WTC11 (cell line): ENCODE data around the gene CDKN2B.

ENCODE experiments used
- CTCF ChIP-seq: fragments of 200-600 bp; IDR thresholded peaks from 2 replicates; pipeline ENCODE4 v1.8.0; 2022; ENCODE audit warnings: antibody characterized with exemption
- MYBL2 ChIP-seq: sonication (generic); formaldehyde crosslinking; IDR thresholded peaks from 2 replicates; pipeline ENCODE4 v1.8.1; 2023; ENCODE audit warnings: mild to moderate bottlenecking, moderate library complexity, missing genetic modification reagents
- NR1H2 ChIP-seq: sonication (generic); formaldehyde crosslinking; IDR thresholded peaks from 2 replicates; pipeline ENCODE4 v1.9.0; 2021; ENCODE audit warnings: mild to moderate bottlenecking, moderate library complexity, missing genetic modification reagents
- PREB ChIP-seq: sonication (generic); formaldehyde crosslinking; IDR thresholded peaks from 2 replicates; pipeline ENCODE4 v1.8.1; 2022; ENCODE audit warnings: mild to moderate bottlenecking, missing genetic modification reagents, moderate library complexity, borderline replicate concordance
- TEAD1 ChIP-seq: sonication (generic); formaldehyde crosslinking; IDR thresholded peaks from 2 replicates; pipeline ENCODE4 v1.8.0; 2022; ENCODE audit warnings: mild to moderate bottlenecking, missing genetic modification reagents
- ZNF232 ChIP-seq: sonication (generic); formaldehyde crosslinking; IDR thresholded peaks from 2 replicates; pipeline ENCODE4 v1.8.0; 2022; ENCODE audit warnings: mild to moderate bottlenecking, missing genetic modification reagents
- ZNF396 ChIP-seq: fragments of 250-450 bp; sonication (Bioruptor Pico); IDR thresholded peaks from 2 replicates; pipeline ENCODE4 v1.8.0; 2021; ENCODE audit warnings: mild to moderate bottlenecking, moderate library complexity, borderline replicate concordance
- ZSCAN18 ChIP-seq: fragments of 250-450 bp; sonication (Bioruptor Pico); IDR thresholded peaks from 2 replicates; pipeline ENCODE4 v2.1.2; 2022; ENCODE audit warnings: mild to moderate bottlenecking, moderate library complexity
- TF ChIP-seq, protein P1 (sequence below): sonication (generic); formaldehyde crosslinking; IDR thresholded peaks from 2 replicates; pipeline ENCODE4 v1.8.1; 2022; ENCODE audit warnings: mild to moderate bottlenecking, moderate library complexity, missing genetic modification reagents
- TF ChIP-seq, protein P2 (sequence below): sonication (generic); formaldehyde crosslinking; IDR thresholded peaks from 2 replicates; pipeline ENCODE4 v1.8.1; 2023; ENCODE audit warnings: mild to moderate bottlenecking, missing genetic modification reagents, moderate library complexity
- TF ChIP-seq, protein P3 (sequence below): sonication (generic); formaldehyde crosslinking; IDR thresholded peaks from 2 replicates; pipeline ENCODE4 v1.8.0; 2022; ENCODE audit warnings: mild to moderate bottlenecking, missing genetic modification reagents
- TF ChIP-seq, protein P4 (sequence below): sonication (generic); formaldehyde crosslinking; IDR thresholded peaks from 2 replicates; pipeline ENCODE4 v1.8.0; 2022; ENCODE audit warnings: mild to moderate bottlenecking, missing genetic modification reagents

- TF ChIP-seq ZSCAN18 (CRISPR knock-in tag) (no peak), CTCF (no peak), PREB (CRISPR knock-in tag) (no peak), TEAD1 (CRISPR knock-in tag) (no peak), ZNF396 (CRISPR knock-in tag) (no peak), NR1H2 (CRISPR knock-in tag) (no peak), MYBL2 (CRISPR knock-in tag) (no peak), ZNF232 (CRISPR knock-in tag) (no peak)
- TF ChIP-seq, protein P1, sequence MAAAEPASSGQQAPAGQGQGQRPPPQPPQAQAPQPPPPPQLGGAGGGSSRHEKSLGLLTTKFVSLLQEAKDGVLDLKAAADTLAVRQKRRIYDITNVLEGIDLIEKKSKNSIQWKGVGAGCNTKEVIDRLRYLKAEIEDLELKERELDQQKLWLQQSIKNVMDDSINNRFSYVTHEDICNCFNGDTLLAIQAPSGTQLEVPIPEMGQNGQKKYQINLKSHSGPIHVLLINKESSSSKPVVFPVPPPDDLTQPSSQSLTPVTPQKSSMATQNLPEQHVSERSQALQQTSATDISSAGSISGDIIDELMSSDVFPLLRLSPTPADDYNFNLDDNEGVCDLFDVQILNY (CRISPR knock-in tag) = no peak
- TF ChIP-seq, protein P2, sequence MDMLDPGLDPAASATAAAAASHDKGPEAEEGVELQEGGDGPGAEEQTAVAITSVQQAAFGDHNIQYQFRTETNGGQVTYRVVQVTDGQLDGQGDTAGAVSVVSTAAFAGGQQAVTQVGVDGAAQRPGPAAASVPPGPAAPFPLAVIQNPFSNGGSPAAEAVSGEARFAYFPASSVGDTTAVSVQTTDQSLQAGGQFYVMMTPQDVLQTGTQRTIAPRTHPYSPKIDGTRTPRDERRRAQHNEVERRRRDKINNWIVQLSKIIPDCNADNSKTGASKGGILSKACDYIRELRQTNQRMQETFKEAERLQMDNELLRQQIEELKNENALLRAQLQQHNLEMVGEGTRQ = no peak
- TF ChIP-seq, protein P3, sequence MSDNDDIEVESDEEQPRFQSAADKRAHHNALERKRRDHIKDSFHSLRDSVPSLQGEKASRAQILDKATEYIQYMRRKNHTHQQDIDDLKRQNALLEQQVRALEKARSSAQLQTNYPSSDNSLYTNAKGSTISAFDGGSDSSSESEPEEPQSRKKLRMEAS (CRISPR knock-in tag) = no peak
- TF ChIP-seq, protein P4, sequence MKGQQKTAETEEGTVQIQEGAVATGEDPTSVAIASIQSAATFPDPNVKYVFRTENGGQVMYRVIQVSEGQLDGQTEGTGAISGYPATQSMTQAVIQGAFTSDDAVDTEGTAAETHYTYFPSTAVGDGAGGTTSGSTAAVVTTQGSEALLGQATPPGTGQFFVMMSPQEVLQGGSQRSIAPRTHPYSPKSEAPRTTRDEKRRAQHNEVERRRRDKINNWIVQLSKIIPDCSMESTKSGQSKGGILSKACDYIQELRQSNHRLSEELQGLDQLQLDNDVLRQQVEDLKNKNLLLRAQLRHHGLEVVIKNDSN (CRISPR knock-in tag) = no peak; the same call in 1 of the 2 replicates
These were observed 382 bp upstream of the CDKN2B start for GRCh38 chr9:22009506-22009867.
